NT2/D1 (cell line): ENCODE data around the gene USP47.
A peak's percentile ranks its signal among the peaks of the same experiment; 100 is the strongest.

Source experiments
- DNase-seq: peaks from one replicate; pipeline ENCODE4 v3.0.0-alpha.2; 2011; ENCODE audit warnings: low read depth, low spot score
- H3K27me3 ChIP-seq: 2 replicates; pipeline ENCODE4 v1.6.0; 2011; ENCODE audit warnings: mild to moderate bottlenecking; ENCODE audit not compliant: insufficient read length, insufficient read depth
- H3K36me3 ChIP-seq: 2 replicates; pipeline ENCODE4 v1.6.1; 2011; ENCODE audit warnings: mild to moderate bottlenecking, low read length, mixed read lengths; ENCODE audit not compliant: insufficient read depth, insufficient read length
- H3K4me1 ChIP-seq: 2 replicates; pipeline ENCODE4 v1.5.1; 2011; ENCODE audit not compliant: insufficient read depth, insufficient read length
- H3K4me3 ChIP-seq: 2 replicates; pipeline ENCODE4 v1.5.1; 2011; ENCODE audit warnings: low read depth; ENCODE audit not compliant: insufficient read length
- H3K9ac ChIP-seq: 2 replicates; pipeline ENCODE4 v1.6.0; 2011; ENCODE audit warnings: low read depth; ENCODE audit not compliant: insufficient read length
- H3K9me3 ChIP-seq: 2 replicates; pipeline ENCODE4 v1.5.1; 2011; ENCODE audit warnings: mild to moderate bottlenecking, low read length; ENCODE audit not compliant: insufficient read depth
- SUZ12 ChIP-seq: IDR thresholded peaks from 2 replicates; pipeline ENCODE4 v1.6.1; 2011; ENCODE audit not compliant: insufficient read length, insufficient read depth; ENCODE audit errors: extremely low read depth
- YY1 ChIP-seq: IDR thresholded peaks from 2 replicates; pipeline ENCODE4 v1.6.1; 2011; ENCODE audit not compliant: insufficient read length, insufficient read depth
- ZNF274 ChIP-seq: IDR thresholded peaks from 2 replicates; pipeline ENCODE4 v1.6.1; 2011; ENCODE audit warnings: mild to moderate bottlenecking, low read depth, low read length

Gene USP47

GRCh38 chr11:11975201-11976092 lies 133.7 kb downstream of the USP47 start:
- Histone ChIP-seq H3K36me3 (peaks cover 56% of the 10 kb centered on the region), H3K4me3 (no peak overlapping the region), H3K4me1 (peaks cover 12% of the 10 kb centered on the region), H3K27me3 (no peaks in the 10 kb centered on the region), H3K9ac (no peak overlapping the region), H3K9me3 (no peaks in the 10 kb centered on the region)
- no peak for TF ChIP-seq ZNF274
- TF ChIP-seq SUZ12 = no peak
- TF ChIP-seq YY1 = no peak
- no peak for DNase-seq

GRCh38 chr11:11976481-11977127 lies 134.8 kb downstream of the USP47 start:
- Histone ChIP-seq H3K36me3 (peaks cover 52% of the 10 kb centered on the region), H3K9ac (no peak overlapping the region), H3K9me3 (no peaks in the 10 kb centered on the region), H3K27me3 (no peaks in the 10 kb centered on the region), H3K4me1 (peaks cover 12% of the 10 kb centered on the region), H3K4me3 (no peak overlapping the region)
- TF ChIP-seq SUZ12 (no peak), ZNF274 (no peak), YY1 (no peak)
- no peak for DNase-seq

GRCh38 chr11:11977206-11977938 lies 135.6 kb downstream of the USP47 start:
- TF ChIP-seq ZNF274 (no peak), YY1 (no peak), SUZ12 (no peak)
- Histone ChIP-seq H3K9me3 (no peaks in the 10 kb centered on the region), H3K4me3 (no peak overlapping the region), H3K4me1 (peaks cover 11% of the 10 kb centered on the region), H3K27me3 (no peaks in the 10 kb centered on the region), H3K36me3 (peaks cover 45% of the 10 kb centered on the region), H3K9ac (no peak overlapping the region)
- peak; percentile 33 for DNase-seq

- H3K9me3 ChIP-seq = no peaks in the 10 kb centered on the region
- H3K4me1 ChIP-seq = peaks cover 5% of the 10 kb centered on the region
- no peak for TF ChIP-seq YY1
- TF ChIP-seq ZNF274 = no peak
- TF ChIP-seq SUZ12 = no peak
- H3K4me3 ChIP-seq = no peak overlapping the region
- H3K36me3 ChIP-seq = peaks cover 46% of the 10 kb centered on the region
- no peak for DNase-seq
- H3K27me3 ChIP-seq = no peaks in the 10 kb centered on the region
- H3K9ac ChIP-seq = no peak overlapping the region
These were observed 136.4 kb downstream of the USP47 start for GRCh38 chr11:11978098-11978637.

GRCh38 chr11:11978792-11979487 lies 137.2 kb downstream of the USP47 start:
- DNase-seq = no peak
- peaks cover 2% of the 10 kb centered on the region for H3K4me1 ChIP-seq
- no peaks in the 10 kb centered on the region for H3K27me3 ChIP-seq
- no peaks in the 10 kb centered on the region for H3K9me3 ChIP-seq
- H3K4me3 ChIP-seq = no peak overlapping the region
- peaks cover 52% of the 10 kb centered on the region for H3K36me3 ChIP-seq
- TF ChIP-seq YY1 (no peak), SUZ12 (no peak), ZNF274 (no peak)
- no peak overlapping the region for H3K9ac ChIP-seq

DNA sequence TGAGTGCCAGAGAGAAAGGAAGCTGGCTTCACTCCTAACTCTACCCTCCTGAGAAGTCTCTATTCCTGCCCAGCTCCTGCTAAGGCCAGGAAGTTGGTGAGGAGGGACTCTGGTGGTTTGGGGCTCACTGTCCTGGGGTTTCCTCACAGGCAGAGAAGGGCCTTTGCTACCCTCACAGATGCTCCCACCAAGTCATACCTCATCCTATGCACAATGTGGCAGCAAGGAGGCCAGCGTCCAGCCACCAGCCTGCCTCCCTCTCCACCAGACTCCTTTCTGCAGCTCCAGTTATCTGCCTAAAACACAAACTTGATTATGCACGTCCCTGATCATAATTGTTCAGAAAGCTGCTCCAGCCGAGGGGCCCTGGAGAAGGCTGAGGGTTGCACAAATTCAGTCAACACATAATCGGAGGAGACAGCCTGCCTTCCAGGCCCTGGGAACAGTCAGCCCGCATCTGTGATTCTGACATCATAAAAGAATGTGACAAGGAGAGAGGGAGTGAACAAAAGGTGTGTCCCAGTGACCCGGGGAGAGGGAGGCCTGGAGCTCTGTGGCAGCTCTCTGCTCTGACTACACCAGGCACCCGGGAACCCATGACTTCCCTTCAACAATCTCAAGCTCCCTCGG lies 137.8 kb downstream of the USP47 start:
- no peak overlapping the region for H3K9ac ChIP-seq
- H3K9me3 ChIP-seq = no peaks in the 10 kb centered on the region
- H3K27me3 ChIP-seq = no peaks in the 10 kb centered on the region
- DNase-seq = no peak
- peaks cover 46% of the 10 kb centered on the region for H3K36me3 ChIP-seq
- no peak overlapping the region for H3K4me3 ChIP-seq
- H3K4me1 ChIP-seq = no peaks in the 10 kb centered on the region
- TF ChIP-seq YY1 (no peak), SUZ12 (no peak), ZNF274 (no peak)
